Transverse colon (tissue), 3 donors: Measurements from ENCODE around the gene NT5DC3.
"Not testable (repeated sequence)": the region's sequence is repeated elsewhere in the genome, so short reads cannot be mapped to it uniquely, and the experiment has no call there.

Source experiments
- CTCF ChIP-seq, 5 experiments: fragments of 200-600 bp in 3 of 5; fragments of 450-650 bp in 2 of 5; sonication (generic) in 3 of 5; IDR thresholded peaks; 1 replicate in 2 of 5; 2 replicates in 3 of 5; pipeline ENCODE4 v1.5.1; 2016 to 2017; ENCODE audit warnings: antibody characterized with exemption in 5 of 5, inconsistent platforms in 3 of 5, mild to moderate bottlenecking in 2 of 5, moderate library complexity in 1 of 5
- EP300 ChIP-seq: sonication (generic); formaldehyde crosslinking; IDR thresholded peaks from one replicate; pipeline ENCODE4 v1.6.1; 2017; ENCODE audit warnings: antibody characterized with exemption, low read depth
- POLR2A ChIP-seq: fragments of 450-650 bp; IDR thresholded peaks from one replicate; pipeline ENCODE4 v1.6.1; 2016; ENCODE audit warnings: antibody characterized with exemption, mild to moderate bottlenecking, moderate library complexity

GRCh38 chr12:103835747-103836335, 5.2 kb downstream of the NT5DC3 start:
- not testable (repeated sequence) for TF ChIP-seq CTCF (IDR thresholded peaks at IDR 0.05); POLR2A; EP300
